Keratinocyte (primary cell): ENCODE measurements around the gene ATP4A. TPM values are rescaled to one million over a fixed set of nuclear protein-coding genes. Genes with fewer than 3 reads are reported as not detected.

Source experiments
- DNase-seq: peaks from one replicate; pipeline ENCODE4 v3.0.0-alpha.2; 2011; ENCODE audit warnings: low read depth, missing footprints, low spot score
- FAIRE-seq: peaks from 2 replicates; lab custom pipeline; 2011; peaks lifted over from hg19 to GRCh38; lab: Jason Lieb, UNC
- H2AFZ ChIP-seq: 2 replicates; pipeline ENCODE4 v1.6.0; 2012; ENCODE audit warnings: low read length, control low read depth, inconsistent platforms; ENCODE audit not compliant: control insufficient read depth
- H3K27ac ChIP-seq: 2 replicates; pipeline ENCODE4 v1.5.1; 2011; ENCODE audit warnings: low read length; ENCODE audit not compliant: control insufficient read depth, insufficient read depth
- H3K27me3 ChIP-seq: 3 replicates; pipeline ENCODE4 v1.6.0; 2011; ENCODE audit warnings: low read length; ENCODE audit not compliant: control insufficient read depth, insufficient read depth; ENCODE audit errors: extremely low read depth
- H3K36me3 ChIP-seq, 2 experiments: 2 replicates in 1 of 2; 3 replicates in 1 of 2; pipeline ENCODE4 v1.5.1; 2011; ENCODE audit warnings: low read length in 2 of 2, mild to moderate bottlenecking in 1 of 2; ENCODE audit not compliant: control insufficient read depth in 2 of 2, insufficient read depth in 2 of 2; ENCODE audit errors: extremely low read depth in 1 of 2
- H3K4me1 ChIP-seq: 3 replicates; pipeline ENCODE4 v1.5.1; 2011; ENCODE audit warnings: low read length; ENCODE audit not compliant: control insufficient read depth, insufficient read depth; ENCODE audit errors: extremely low read depth
- H3K4me2 ChIP-seq: 3 replicates; pipeline ENCODE4 v1.6.0; 2011; ENCODE audit warnings: low read depth, low read length; ENCODE audit not compliant: control insufficient read depth, insufficient read depth; ENCODE audit errors: extremely low read depth
- H3K4me3 ChIP-seq, 3 experiments: fragments of 200-600 bp in 1 of 3; sonication (generic) in 1 of 3; 2 replicates in 2 of 3; 3 replicates in 1 of 3; pipeline ENCODE4 v1.5.1; 2011 to 2016; ENCODE audit warnings: low read length in 3 of 3, mild to moderate bottlenecking in 3 of 3, control low read depth in 2 of 3, inconsistent platforms in 1 of 3, low read depth in 1 of 3, mixed read lengths in 1 of 3, mixed run types in 1 of 3, moderate library complexity in 1 of 3; ENCODE audit not compliant: control insufficient read depth in 2 of 3, insufficient read depth in 2 of 3; ENCODE audit errors: extremely low read depth in 1 of 3
- H3K79me2 ChIP-seq: 2 replicates; pipeline ENCODE4 v1.6.0; 2012; ENCODE audit warnings: low read length; ENCODE audit not compliant: control insufficient read depth, insufficient read depth
- H3K9ac ChIP-seq: 3 replicates; pipeline ENCODE4 v1.6.0; 2011; ENCODE audit warnings: low read length; ENCODE audit not compliant: control insufficient read depth, insufficient read depth; ENCODE audit errors: extremely low read depth
- H3K9me1 ChIP-seq: 3 replicates; pipeline ENCODE4 v1.6.0; 2011; ENCODE audit warnings: low read length; ENCODE audit not compliant: control insufficient read depth, insufficient read depth; ENCODE audit errors: extremely low read depth
- H3K9me3 ChIP-seq: 2 replicates; pipeline ENCODE4 v1.5.1; 2012; ENCODE audit warnings: low read depth, low read length; ENCODE audit not compliant: control insufficient read depth
- H4K20me1 ChIP-seq: 3 replicates; pipeline ENCODE4 v1.6.0; 2011; ENCODE audit warnings: low read length; ENCODE audit not compliant: control insufficient read depth, insufficient read depth; ENCODE audit errors: extremely low read depth
- CTCF ChIP-seq, 3 experiments: IDR thresholded peaks in 1 of 3; conservative IDR thresholded peaks in 1 of 3; optimal IDR thresholded peaks in 1 of 3; 2 replicates in 2 of 3; 3 replicates in 1 of 3; pipeline versions ENCODE3 to v1.5.1; 2011; ENCODE audit warnings: low read length in 3 of 3, mild to moderate bottlenecking in 3 of 3, moderate library complexity in 2 of 3, control low read depth in 1 of 3, inconsistent platforms in 1 of 3; ENCODE audit not compliant: insufficient read depth in 2 of 3; ENCODE audit errors: extremely low read depth in 1 of 3
- EZH2 ChIP-seq: IDR thresholded peaks from one replicate; pipeline ENCODE4 v1.6.1; 2012; ENCODE audit warnings: inconsistent platforms, mild to moderate bottlenecking, low read length, moderate library complexity
- dilution Hi-C: fragments of 300-500 bp; cut with MboI; formaldehyde crosslinking; loops from one replicate; pipeline ENCODE4 v1.7.0; 2020; ENCODE audit warnings: low sequenced_read_pairs; ENCODE audit not compliant: extremely low pct_ligation_motif_present
- polyA plus RNA-seq, 5 experiments: library from polyadenylated mRNA; depleted of rRNA in 3 of 5; stranded (reverse) in 3 of 5; stranded (forward) in 1 of 5; unstranded in 1 of 5; fragments of >200 nt; gene quantifications; 1 replicate in 1 of 5; 2 replicates in 3 of 5; 3 replicates in 1 of 5; pipeline versions ENCODE4 v1.2.1 to v1.2.3, GENCODE V29; 2011 to 2012; ENCODE audit warnings: missing spikeins in 2 of 5, low read depth in 1 of 5, low replicate concordance in 1 of 5

ATP4A gene
- polyA plus RNA-seq, 1 donor (not counting 4 experiments of a cell fraction or from before 2014, with no cell fraction given) = not detected

GRCh38 chr19:35545001-35545854, 18.2 kb downstream of the ATP4A start, which contains the start of gene TMEM147:
Gene TMEM147, plus strand, starts transcription at chr19:35545626. Its CDS starts 114 bp downstream, at chr19:35545740.
- DNase-seq (no peak), FAIRE-seq (peak; percentile 43)
- TF ChIP-seq CTCF (optimal IDR thresholded peaks at IDR 0.05 in 1 of 3, IDR thresholded peaks at IDR 0.05 in 1 of 3, conservative IDR thresholded peaks at IDR 0.05 in 1 of 3; ENCODE audit: extremely low read depth in 1 of 3, insufficient read depth in 2 of 3, low read length in 3 of 3) = no peak
- TF ChIP-seq EZH2 = no peak
- peaks cover 32% of the 10 kb centered on the region for H3K79me2 ChIP-seq
- peak within 1 kb of the TSS; percentile 88 for H3K27ac ChIP-seq
- peak within 1 kb of the TSS; percentile 87 for H2AFZ ChIP-seq
- H3K9me3 ChIP-seq = no peaks in the 10 kb centered on the region
- peak within 1 kb of the TSS; percentile 87 to 96 (median 90) for H3K4me3 ChIP-seq
- peak within 1 kb of the TSS; percentile 93 for H3K9ac ChIP-seq
- dilution Hi-C loops = no loop called here
- peak within 1 kb of the TSS; percentile 98 for H3K4me2 ChIP-seq
- H3K4me1 ChIP-seq = peaks cover 15% of the 10 kb centered on the region
- peaks cover 8 to 15% of the 10 kb centered on the region in 2 experiments for H3K36me3 ChIP-seq
- no peaks in the 10 kb centered on the region for H3K27me3 ChIP-seq
- H3K9me1 ChIP-seq = no peaks in the 10 kb centered on the region
- H4K20me1 ChIP-seq = no peaks in the 10 kb centered on the region

- Histone ChIP-seq H3K36me3 (peaks cover 9 to 15% of the 10 kb centered on the region in 2 experiments), H3K9me1 (no peaks in the 10 kb centered on the region), H3K27me3 (no peaks in the 10 kb centered on the region), H3K4me1 (peaks cover 15% of the 10 kb centered on the region), H3K4me3 (peak overlapping the region; percentile 87 to 96 (median 90)), H3K27ac (peak overlapping the region; percentile 88), H3K79me2 (peaks cover 32% of the 10 kb centered on the region), H3K4me2 (peak overlapping the region; percentile 90), H3K9ac (peak overlapping the region; percentile 93), H3K9me3 (no peaks in the 10 kb centered on the region), H4K20me1 (no peaks in the 10 kb centered on the region), H2AFZ (no peak overlapping the region)
- DNase-seq (no peak), FAIRE-seq (no peak)
- dilution Hi-C loops = no loop called here
- TF ChIP-seq EZH2 = no peak
- no peak for TF ChIP-seq CTCF (optimal IDR thresholded peaks at IDR 0.05 in 1 of 3, IDR thresholded peaks at IDR 0.05 in 1 of 3, conservative IDR thresholded peaks at IDR 0.05 in 1 of 3; ENCODE audit: extremely low read depth in 1 of 3, insufficient read depth in 2 of 3, low read length in 3 of 3)
Measured at GRCh38 chr19:35544110-35544802, 19.2 kb downstream of the ATP4A start.
